Measurements from ENCODE around the gene AP2B1.

The AP2B1 gene

GRCh38 chr17:35587074-35587961 is at the start of gene AP2B1 (continued):
- TF ChIP-seq SP7 (tag by site-specific recombination; IDR thresholded peaks at IDR 0.05) (peak; percentile 93), ZNF175 (tag by site-specific recombination; IDR thresholded peaks at IDR 0.05) (no peak), ZNF292 (tag by site-specific recombination; IDR thresholded peaks at IDR 0.05; ENCODE audit: borderline replicate concordance, low read depth) (no peak), ZBTB6 (tag by site-specific recombination; IDR thresholded peaks at IDR 0.05) (peak; percentile 22; the same call in 1 of the 2 replicates), ZNF580 (tag by site-specific recombination; IDR thresholded peaks at IDR 0.05) (peak; percentile 95), ZNF114 (tag by site-specific recombination; IDR thresholded peaks at IDR 0.05) (no peak), KLF16 (tag by site-specific recombination; IDR thresholded peaks at IDR 0.05) (peak; percentile 92), ZNF626 (tag by site-specific recombination; IDR thresholded peaks at IDR 0.05) (no peak), ZNF747 (tag by site-specific recombination; IDR thresholded peaks at IDR 0.05) (no peak), ZNF624 (tag by site-specific recombination; IDR thresholded peaks at IDR 0.05) (no peak), ZNF426 (tag by site-specific recombination; IDR thresholded peaks at IDR 0.05) (no peak), ZNF560 (tag by site-specific recombination; IDR thresholded peaks at IDR 0.05; ENCODE audit: borderline replicate concordance) (no peak), ZNF600 (tag by site-specific recombination; IDR thresholded peaks at IDR 0.05) (peak; percentile 90), OSR2 (tag by site-specific recombination; IDR thresholded peaks at IDR 0.05) (no peak), ZBTB7A (tag by site-specific recombination; IDR thresholded peaks at IDR 0.05; ENCODE audit: low read depth) (peak; percentile 26; the same call in 1 of the 2 replicates), EGR2 (tag by site-specific recombination; IDR thresholded peaks at IDR 0.05; ENCODE audit: low read depth) (peak; percentile 97), ZNF621 (tag by site-specific recombination; IDR thresholded peaks at IDR 0.05) (no peak), ZNF302 (tag by site-specific recombination; IDR thresholded peaks at IDR 0.05; ENCODE audit: low read depth) (no peak; the same call in 1 of the 2 replicates), ZNF391 (tag by site-specific recombination; IDR thresholded peaks at IDR 0.05; ENCODE audit: borderline replicate concordance, low read depth) (peak; percentile 89; the same call in 1 of the 2 replicates), ZNF776 (tag by site-specific recombination; IDR thresholded peaks at IDR 0.05; ENCODE audit: borderline replicate concordance) (no peak), ZNF26 (tag by site-specific recombination; IDR thresholded peaks at IDR 0.05) (no peak), KLF1 (tag by site-specific recombination; IDR thresholded peaks at IDR 0.05) (peak; percentile 98), HOXA7 (CRISPR knock-in tag; IDR thresholded peaks at IDR 0.05; ENCODE audit: borderline replicate concordance) (no peak), ZNF629 (tag by site-specific recombination; IDR thresholded peaks at IDR 0.05) (peak; percentile 100), IKZF3 (tag by site-specific recombination; IDR thresholded peaks at IDR 0.05) (peak; percentile 68), FEZF1 (tag by site-specific recombination; IDR thresholded peaks at IDR 0.05) (no peak), ZNF639 (tag by site-specific recombination; IDR thresholded peaks at IDR 0.05) (peak; percentile 97), ZBTB21 (tag by site-specific recombination; IDR thresholded peaks at IDR 0.05) (peak; percentile 100), SP2 (tag by site-specific recombination; IDR thresholded peaks at IDR 0.05) (peak; percentile 86), ZNF350 (tag by site-specific recombination; IDR thresholded peaks at IDR 0.05) (no peak), BCL11B (tag by site-specific recombination; IDR thresholded peaks at IDR 0.05; ENCODE audit: low read depth) (peak; percentile 66), ZNF792 (tag by site-specific recombination; IDR thresholded peaks at IDR 0.05) (peak; percentile 45; the same call in 1 of the 2 replicates), ZNF843 (tag by site-specific recombination; IDR thresholded peaks at IDR 0.05) (peak; percentile 45; the same call in 1 of the 2 replicates), ZNF112 (tag by site-specific recombination; IDR thresholded peaks at IDR 0.05) (no peak), GLI2 (tag by site-specific recombination; IDR thresholded peaks at IDR 0.05; ENCODE audit: borderline replicate concordance, low read depth) (no peak), ZNF354C (tag by site-specific recombination; IDR thresholded peaks at IDR 0.05; ENCODE audit: borderline replicate concordance, low read depth) (no peak), HOXC10 (CRISPR knock-in tag; IDR thresholded peaks at IDR 0.05) (0 out of 2 replicates have a peak, but pooled peaks have one; percentile 76), ZNF211 (tag by site-specific recombination; IDR thresholded peaks at IDR 0.05; ENCODE audit: low read depth) (no peak)
